Head of caudate nucleus (tissue), 42 donors: ENCODE data around the gene SDR9C7.
"Not testable (repeated sequence)": the region's sequence is repeated elsewhere in the genome, so short reads cannot be mapped to it uniquely, and the experiment has no call there.

Experiments
- DNase-seq, 42 donors: peaks; one replicate each; pipeline versions ENCODE4 v3.0.0 to v3.0.0-alpha.2; 2020 to 2021; ENCODE audit warnings: mixed read lengths in 7 of 42
- intact Hi-C: fragments of 100-400 bp; cut with DNase I; formaldehyde crosslinking; loops from one replicate; pipeline ENCODE4 v1.15.0; 2022

Gene SDR9C7

GRCh38 chr12:56922031-56922430, 12.2 kb downstream of the SDR9C7 start:
- intact Hi-C loops: no loop called here
- peak in 1 of 42 donors; percentile 3 for DNase-seq

GRCh38 chr12:56921346-56921745, 12.9 kb downstream of the SDR9C7 start:
- intact Hi-C loops: no loop called here

DNA sequence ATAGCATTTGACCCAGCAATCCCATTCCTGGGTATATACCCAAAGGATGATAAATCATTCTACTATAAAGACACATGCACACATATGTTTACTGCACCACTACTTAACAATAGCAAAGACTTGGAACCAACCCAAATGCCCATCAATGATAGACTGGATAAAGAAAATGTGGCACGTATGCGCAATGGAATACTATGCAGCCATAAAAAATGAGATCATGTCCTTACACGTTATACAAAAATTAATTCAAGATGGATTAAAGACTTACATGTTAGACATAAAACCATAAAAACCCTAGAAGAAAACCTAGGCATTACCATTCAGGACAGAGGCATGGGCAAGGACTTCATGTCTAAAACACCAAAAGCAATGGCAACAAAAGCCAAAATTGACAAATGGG, 16.1 kb downstream of the SDR9C7 start:
- intact Hi-C loops, DNase-seq: not testable (repeated sequence)

More at GRCh38 chr12:56921346-56921745, 12.9 kb downstream of the SDR9C7 start:
- no peak for DNase-seq

- intact Hi-C loops: no loop called here
- no peak for DNase-seq
Measured at GRCh38 chr12:56916996-56917333, 17.2 kb downstream of the SDR9C7 start.

DNA sequence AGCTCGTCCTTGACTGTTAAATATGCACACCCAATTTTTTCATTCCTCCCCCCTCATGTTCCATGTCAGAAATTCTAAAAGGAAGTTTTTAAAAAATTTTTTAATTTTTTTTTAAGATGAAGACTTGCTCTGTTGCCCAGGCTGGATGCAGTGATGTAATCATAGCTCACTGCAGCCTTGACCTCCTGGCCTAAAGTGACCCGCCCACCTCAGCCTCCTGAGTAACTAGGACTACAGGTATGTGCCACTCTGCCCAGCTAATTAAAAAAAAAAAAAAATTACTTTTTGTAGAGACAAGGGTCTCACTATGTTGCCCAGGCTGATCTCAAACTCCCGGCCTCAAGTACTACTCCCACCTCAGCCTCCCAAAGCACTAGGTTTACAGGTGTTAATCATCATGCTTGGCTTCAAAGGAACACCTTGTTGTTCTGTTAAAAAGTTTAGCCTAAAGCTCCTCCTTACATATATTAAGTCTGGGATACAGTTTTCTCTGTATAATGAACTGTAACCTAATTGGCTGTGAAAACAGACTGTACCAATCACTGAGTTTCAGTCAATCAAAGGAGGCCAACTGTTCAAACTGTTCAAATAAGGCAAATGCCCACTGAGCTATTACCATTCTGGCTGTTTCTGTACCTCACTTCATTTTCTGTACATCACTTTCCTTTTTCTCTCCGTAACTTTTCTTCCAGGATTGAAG, 17.8 kb downstream of the SDR9C7 start:
- DNase-seq: no peak
- intact Hi-C loops: no loop called here

DNA sequence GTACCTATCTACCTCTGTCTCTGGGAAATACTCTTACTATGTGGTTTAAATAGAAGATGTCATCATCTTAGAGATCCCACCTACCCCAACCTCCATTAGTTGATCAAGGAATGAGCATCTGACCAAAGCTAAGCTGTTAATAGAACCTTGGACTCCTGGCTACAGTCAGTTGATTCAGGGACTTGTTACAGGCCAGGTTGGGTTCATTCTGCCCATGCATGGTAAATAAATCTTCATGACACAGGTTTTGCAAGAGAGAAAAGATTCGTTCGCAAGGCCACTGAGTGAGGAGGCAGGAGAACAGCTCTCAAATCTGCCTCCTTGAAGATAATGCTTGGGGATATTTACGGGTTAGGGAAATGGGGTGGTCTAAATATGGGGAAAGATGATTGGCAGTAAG, 19.5 kb downstream of the SDR9C7 start:
- intact Hi-C loops: no loop called here
- DNase-seq: no peak

DNA sequence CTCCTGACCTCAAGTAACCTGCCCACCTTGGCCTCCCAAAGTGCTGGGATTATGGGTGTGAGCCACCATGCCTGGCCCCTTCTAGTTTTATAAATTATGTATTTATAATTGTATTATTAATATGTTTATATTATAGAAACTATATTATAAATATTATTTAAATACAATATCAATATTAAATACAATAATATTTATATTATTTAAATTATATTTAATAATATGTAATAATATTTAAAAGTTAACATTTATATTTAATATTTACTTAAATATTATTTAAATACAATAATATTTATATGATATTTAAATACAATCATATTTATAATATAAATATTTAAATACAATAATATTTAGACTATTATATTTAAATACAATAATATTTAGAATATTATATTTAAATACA, 20.0 kb downstream of the SDR9C7 start:
- intact Hi-C loops: no loop called here
- DNase-seq: no peak

DNA sequence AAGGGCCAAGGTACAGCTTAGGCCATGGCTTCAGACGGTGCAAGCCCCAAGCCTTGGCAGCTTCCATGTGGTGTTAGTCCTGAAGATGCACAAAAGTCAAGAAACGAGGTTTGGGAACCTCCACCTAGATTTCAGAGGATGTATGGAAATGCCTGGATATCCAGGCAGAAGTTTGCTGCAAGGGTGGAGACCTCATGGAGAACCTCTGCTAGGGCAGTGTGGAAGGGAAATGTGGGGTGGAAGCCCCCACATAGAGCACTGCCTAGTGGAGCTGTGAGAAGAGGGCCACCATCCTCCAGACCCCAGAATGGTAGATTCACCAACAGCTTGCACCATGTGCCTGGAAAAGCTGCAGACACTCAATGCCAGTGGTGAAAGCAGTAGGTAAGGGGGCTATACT, 24.8 kb downstream of the SDR9C7 start:
- DNase-seq, intact Hi-C loops: not testable (repeated sequence)

DNA sequence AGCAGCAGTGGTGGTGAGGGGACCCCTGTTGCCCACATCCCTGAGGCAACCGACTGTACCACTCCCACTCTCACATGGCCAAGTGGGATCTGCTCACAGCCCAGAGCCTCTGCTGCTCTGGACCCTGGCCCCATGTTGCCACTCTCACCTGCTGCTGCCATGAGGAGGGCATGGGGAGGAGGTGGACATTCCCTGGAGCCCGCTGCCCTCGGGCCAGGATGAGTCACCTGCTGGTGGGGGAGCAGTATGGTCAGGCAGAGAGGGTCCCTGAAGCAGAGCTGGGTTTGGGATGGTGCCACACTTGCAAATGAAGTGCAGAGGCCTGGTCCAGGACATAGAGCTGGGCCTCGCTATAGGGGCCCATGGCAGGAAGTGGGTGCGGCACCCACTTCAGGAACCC, 26.1 kb downstream of the SDR9C7 start:
- no peak for DNase-seq
- intact Hi-C loops: no loop called here

DNA sequence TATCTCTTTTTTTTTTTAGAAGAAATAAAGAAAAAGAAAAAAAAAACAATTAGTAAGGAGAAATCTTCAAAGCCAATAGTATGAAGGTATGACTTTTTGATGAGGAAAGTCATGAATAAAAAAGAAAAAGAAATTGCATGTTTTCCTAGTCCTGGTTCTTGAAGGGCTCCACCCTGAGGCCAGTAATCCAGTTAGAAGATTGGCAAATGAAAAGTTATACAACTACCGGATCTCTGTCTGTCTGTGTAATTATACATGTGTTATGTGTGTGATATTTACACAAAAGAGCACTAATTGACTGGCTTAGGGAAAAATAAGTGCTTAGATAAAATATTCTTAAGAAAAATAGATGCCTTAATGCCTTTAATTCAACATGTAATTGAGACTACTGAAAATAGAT, 28.4 kb downstream of the SDR9C7 start:
- no peak for DNase-seq
- intact Hi-C loops: no loop called here

DNA sequence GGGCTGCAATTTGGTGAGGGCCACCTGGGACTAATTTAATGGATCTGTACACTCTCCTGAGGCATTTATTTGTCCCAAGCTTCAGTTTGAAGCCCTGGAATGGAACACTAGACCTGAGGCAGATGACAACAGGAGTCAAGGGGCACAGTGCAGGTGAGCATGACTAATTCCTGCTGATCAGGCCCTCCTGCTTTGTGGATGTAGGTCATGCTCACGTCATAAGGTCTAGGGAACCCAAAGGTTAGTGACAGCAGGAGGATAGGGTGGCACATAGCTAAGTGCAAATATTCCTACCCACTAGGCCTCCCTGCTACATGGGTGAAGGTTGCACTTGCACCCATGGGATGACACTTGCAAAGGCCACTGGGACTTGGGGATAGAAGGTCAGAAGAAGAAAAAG, 30.8 kb downstream of the SDR9C7 start:
- intact Hi-C loops: no loop called here
- DNase-seq: no peak

DNA sequence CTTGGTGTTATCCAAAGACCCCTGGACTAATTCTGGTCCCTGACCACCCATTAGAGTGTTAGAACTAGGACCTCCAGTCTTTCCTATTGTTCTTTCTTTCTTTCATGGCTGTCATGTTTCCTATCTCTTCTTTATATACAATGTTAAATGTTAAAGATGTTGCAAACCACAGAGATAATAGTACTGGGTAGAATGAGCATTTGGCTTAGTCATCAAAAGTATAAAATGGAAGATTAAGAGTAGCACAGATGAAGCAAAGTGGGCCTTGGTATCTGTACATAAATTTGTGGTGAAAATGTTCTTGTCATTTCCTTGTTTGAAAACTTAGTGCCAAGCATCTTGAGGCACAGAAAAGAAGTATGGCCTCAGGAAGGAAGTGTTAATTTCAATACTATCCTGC, 32.9 kb downstream of the SDR9C7 start:
- intact Hi-C loops, DNase-seq: not testable (repeated sequence)

GRCh38 chr12:56900583-56900982, 33.6 kb downstream of the SDR9C7 start:
- no peak for DNase-seq
- intact Hi-C loops: no loop called here

DNA sequence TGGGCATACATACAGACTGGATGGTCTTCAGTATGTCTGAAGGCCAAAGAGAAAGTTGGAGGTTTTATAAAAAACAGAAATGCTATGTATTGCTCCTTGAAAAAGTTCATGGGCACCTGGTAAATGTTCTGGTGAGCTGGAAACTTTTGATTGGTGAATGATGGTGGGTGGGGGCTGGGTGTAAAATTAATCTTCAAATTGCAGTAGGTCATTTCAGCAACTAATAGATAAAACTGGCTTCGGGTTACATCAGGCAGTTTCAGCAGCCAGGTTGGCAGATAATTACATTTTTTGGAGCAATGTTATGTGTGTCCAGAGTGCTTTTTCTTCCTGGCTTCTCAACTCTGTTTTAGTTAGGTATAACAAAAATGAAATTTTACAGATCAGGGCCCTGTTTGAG, 35.3 kb downstream of the SDR9C7 start:
- DNase-seq: no peak
- intact Hi-C loops: no loop called here

DNA sequence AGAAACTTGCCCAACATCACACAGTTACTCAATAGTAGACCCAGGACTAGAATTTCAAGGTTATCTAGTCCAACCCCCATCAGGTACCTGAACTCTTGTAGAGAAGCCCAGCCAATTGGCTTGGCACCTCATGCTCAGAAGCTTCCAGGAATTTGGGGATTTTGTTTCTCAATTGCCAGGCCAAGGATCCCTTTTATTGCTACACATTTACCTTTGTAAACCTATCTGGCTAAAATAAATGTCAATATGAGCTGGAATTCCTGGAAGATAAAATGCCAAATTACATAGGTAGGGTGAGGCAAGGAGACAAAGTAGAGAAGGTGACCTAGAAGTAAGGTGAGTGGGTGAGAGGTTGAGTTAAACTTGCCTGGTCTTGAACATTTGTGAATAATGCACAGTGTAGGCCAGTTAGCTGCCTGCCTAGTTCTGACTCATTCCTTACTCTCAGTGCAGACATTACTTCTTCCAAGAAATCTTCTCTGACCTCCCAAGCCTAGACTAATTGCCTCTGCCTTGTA, 36.3 kb downstream of the SDR9C7 start:
- intact Hi-C loops: no loop called here
- DNase-seq: no peak

DNA sequence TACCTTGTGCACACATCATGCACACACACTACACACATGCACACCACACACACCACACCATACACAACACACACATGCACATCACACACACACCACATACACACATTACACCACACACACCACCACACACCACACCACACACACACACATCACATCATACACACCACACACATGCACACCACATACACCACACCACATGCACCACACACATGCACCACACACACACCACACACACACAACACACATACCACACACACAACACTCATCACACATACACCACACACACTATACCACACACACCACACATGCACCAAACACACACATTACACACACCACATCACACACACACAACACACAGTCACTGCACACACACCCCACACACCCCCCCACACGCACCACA, 38.1 kb downstream of the SDR9C7 start:
- DNase-seq: no peak
- intact Hi-C loops: no loop called here

DNA sequence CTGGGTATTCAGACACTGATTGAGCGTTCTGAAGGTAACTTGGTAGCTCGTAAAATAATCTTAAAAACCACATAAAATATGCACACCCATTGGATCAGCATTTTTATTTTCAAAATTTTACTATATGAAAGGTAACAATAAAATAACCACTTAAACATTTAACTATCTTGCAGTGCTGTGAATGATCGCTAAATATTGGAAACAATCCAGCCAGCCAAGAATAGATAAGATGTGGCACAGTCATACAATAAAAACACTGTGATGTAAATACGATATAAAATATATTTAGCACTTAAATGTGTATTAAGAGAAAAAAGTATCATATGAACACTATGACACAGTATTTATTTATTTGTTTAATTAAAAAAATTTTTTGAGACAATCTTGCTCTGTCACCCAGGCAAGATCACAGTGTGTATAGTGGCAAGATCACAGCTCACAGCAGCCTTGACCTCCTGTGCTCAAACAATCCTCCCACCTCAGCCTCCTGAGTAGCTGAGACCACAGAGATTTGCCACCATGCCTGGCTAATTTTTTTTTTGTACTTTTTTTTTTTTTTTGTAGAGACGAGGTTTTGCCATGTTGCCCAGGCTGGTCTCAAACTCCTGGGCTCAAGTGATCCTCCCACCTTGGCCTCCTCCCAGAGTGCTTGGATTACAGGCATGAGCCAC, 39.4 kb downstream of the SDR9C7 start:
- intact Hi-C loops: no loop called here
- no peak for DNase-seq

DNA sequence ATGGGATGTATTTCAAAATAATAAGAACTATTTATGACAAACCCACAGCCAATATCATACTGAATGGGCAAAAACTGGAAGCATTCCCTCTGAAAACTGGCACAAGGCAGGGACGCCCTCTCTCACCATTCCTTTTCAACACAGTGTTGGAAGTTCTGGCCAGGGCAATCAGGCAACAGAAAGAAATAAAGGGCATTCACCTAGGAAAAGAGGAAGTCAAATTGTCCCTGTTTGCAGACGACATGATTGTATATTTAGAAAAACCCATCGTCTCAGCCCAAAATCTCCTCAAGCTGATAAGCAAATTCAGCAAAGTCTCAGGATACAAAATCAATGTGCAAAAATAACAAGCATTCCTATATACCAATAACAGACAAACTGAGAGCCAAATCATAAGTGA, 42.3 kb downstream of the SDR9C7 start:
- intact Hi-C loops, DNase-seq: not testable (repeated sequence)

GRCh38 chr12:56886319-56886718, 47.9 kb downstream of the SDR9C7 start:
- intact Hi-C loops: no loop called here
- DNase-seq: no peak

- no peak for DNase-seq
- intact Hi-C loops: no loop called here
Measured at GRCh38 chr12:56885316-56885715, 48.9 kb downstream of the SDR9C7 start.

- DNase-seq: peak in 17 of 42 donors; percentile 6 to 61 (median 20)
- intact Hi-C loops: no loop called here
Measured at GRCh38 chr12:56884421-56884820, 49.8 kb downstream of the SDR9C7 start.
